ENCODE measurements around the gene PIAS2.

- TF ChIP-seq POLR2A (IDR thresholded peaks at IDR 0.05): no peak
- TF ChIP-seq CTCF (IDR thresholded peaks at IDR 0.05): no peak
Observed at GRCh38 chr18:46771141-46771540, 146.2 kb downstream of the PIAS2 start.
